GDM1 (cell line): ENCODE results near the gene HAUS2.
"Not testable (repeated sequence)": the region's sequence is repeated elsewhere in the genome, so short reads cannot be mapped to it uniquely, and the experiment has no call there.

ENCODE experiments used
- DNase-seq: peaks from one replicate; lab custom pipeline; 2025; lab: John Stamatoyannopoulos, UW

The HAUS2 gene

DNA sequence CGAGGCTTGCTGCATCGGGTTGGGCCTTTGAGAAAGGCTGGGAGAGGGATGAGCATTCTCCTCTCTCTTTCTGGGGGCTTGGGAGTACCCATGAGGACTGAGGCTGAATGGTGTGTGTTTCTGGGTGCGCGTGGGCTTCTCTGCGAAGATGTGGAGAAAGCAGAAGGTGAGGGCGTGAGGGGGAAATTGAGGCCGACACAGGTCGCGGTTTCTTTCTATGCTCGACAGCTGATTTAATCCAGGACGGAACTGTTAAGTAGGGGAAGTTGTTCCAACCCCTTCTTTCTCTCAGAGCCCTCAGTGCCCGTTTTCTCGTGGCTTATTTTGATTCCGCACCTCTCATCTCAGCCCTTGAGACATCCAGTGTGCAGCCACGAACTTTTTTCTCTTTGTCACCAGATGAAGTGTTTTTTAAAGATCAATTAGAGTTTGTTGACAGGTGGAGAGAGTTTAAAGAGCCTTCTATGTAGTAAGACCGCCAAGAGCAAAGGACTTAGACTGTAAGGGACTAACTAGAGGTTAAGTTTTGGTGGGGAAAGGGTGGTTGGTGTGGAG is 27.5 kb downstream of the HAUS2 start:
- DNase-seq, result no peak

- no peak for DNase-seq
These were observed 28.1 kb downstream of the HAUS2 start for GRCh38 chr15:42576776-42577175.

DNA sequence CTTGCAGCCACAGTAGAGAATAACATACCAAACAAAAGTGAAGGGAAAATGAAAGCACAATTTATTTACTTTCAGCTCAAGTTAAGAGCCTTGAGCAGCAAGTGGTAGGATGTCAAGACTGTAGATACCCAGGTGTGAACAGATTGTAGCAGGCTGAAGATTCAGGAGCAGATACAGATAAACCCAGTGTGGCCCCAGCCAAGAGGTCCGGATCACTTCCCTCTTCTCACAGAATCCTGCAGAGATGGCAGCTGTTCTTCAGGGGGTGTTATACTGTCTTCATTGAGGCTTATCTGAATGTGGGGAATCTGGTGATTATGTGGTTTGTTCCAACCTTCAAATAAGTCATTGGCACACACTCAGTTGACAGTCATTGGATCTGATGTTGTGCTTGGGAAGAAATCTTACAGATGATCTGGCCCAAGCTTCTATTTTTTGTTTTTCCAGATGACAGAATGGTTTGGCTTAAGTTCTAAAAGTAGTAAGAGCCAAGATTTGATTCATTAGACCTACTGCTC is 28.9 kb downstream of the HAUS2 start:
- no peak for DNase-seq

DNA sequence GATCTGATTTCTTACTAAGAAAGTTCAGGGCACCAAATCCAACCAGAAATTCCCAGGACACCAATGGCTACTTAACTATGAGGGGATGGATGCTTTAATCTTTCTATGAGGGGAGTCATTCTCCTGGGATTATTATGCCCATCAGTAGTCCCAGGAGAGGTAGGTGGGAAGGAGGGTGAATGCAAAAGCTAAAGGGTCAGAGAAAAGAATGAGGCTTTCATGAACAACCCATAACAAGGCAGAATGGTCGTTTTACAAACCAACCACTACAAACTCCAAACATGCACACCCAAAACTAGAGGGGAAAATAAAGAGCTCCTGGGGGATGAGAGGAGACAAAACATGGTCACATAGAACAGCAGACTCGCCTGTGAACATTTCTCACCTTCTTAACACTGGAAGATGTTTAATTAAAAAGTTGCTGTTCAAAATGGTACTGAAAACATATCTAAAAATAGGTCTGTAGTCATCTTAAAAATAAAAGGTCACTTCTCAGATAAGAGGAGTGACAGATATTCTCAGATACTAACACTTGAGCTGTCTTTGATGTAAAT is 30.4 kb downstream of the HAUS2 start:
- no peak for DNase-seq

DNA sequence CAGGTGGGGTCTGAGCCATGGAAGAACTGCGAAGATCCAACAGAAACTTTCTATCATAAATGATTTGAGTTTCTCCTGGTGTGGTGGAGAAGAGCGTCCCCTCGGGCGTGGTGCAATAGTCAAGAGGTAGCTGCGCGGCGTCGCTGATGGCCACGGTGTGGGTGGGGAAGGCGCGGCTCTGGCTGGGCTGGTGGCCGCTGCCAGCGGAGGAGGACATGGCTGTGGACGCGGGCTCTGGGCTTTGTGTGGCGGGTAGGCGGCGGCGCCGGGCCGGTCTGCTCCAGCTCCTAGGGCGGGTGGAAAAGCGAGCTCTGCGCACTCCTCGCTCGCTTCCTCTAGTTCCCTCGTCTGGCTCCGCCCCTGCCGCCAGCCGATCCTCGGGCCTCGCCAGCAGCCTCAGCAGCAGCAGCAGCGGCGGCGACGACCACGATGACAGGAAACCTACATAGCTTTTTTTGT is 32.7 kb downstream of the HAUS2 start:
- DNase-seq, result peak; percentile 75

GRCh38 chr15:42582569-42583375 is 34.1 kb downstream of the HAUS2 start:
- DNase-seq, result no peak

DNA sequence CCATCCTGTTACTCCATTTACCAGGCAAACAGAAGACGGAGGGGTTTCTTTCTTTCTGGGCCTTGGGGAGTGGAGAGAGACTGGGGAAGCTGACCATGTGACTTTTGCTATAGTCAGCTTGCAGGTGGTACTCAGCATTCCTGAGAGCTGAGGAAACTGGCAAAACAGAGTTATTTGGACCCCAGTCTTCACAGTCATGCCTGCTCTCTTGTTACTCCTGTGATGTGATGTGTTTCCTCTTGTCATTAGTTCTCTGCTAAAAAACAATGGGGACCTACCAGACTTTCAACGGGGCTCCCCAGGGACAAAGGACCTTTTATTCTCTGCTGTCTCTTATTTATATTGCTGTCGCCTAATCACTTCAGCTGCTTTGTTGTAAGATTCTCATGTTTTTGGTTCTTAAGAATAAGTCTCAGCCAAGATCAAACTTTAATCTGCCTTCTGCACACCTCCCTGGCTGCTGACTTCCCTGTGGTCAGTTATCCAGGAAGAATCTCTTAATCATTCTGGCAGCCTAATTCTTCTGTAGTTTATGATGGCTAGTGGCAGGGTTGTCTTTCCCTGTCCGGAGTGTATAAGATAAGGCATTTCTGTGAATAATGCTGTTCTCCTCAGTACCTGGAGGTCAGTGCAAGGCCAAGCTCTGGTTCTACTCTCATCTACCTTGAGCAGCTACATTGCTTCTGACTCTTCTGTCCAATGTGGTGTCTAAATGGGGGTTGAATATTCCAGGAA is 35.6 kb downstream of the HAUS2 start:
- no peak for DNase-seq

DNA sequence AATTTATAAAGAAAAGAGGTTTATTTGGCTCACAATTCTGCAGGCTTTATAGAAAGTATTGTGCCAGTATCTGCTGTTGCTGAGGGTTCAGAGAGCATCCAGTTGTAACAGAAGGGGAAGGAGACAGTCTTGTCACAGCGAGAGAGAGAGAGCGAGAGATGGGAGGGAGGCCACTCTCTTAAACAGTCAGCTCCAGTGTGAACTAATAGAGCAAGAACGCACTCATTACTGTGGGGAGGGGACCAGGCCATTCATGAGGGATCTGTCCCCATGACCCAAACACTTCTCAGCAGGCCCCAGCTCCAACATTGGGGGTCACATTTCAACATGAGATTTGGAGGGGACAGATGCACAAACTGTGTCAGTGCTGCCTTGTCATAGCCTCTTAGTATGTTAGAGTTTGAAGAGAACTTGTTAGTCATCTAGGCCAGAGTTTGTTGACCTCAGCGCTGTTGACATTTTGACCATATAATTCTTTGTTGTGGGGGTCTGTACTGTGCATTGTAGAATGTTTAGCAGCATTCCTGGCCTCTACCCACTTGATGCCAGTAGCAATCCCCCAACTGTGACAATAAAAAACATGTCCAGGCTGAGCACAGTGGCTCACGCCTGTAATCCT is 42.1 kb downstream of the HAUS2 start:
- no peak for DNase-seq

DNA sequence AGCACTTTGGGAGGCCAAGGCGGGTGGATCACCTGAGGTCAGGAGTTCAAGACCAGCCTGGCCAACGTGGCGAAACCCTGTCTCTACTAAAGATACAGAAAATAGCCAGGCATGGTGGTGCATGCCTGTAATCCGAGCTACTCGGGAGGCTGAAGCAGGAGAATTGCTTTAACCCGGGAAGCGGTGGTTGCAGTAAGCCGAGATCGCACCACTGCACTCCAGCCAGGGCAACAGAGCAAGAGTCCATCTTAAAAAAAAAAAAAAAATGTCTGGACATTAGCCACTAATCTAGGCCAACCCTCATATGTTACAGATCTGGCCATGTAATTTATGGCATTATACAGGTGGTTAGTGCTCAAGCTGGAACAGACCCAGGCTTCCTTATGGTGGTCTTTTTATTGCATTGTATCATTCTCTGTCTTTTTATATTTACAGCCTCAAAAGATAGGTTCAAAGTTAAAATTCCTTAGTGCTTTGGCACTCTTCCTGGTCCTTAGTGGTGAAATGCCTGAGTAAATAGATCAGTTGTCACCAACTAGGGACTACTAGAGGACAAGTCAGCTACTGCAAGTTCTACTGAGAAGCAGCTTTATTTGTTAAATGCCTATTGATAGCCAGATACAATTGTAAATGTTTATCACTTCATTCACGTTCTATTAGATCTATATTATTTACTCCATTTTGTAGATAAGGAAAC is 42.7 kb downstream of the HAUS2 start:
- DNase-seq, result no peak

- no peak for DNase-seq
These were observed 44.1 kb downstream of the HAUS2 start for GRCh38 chr15:42592716-42593115.

DNA sequence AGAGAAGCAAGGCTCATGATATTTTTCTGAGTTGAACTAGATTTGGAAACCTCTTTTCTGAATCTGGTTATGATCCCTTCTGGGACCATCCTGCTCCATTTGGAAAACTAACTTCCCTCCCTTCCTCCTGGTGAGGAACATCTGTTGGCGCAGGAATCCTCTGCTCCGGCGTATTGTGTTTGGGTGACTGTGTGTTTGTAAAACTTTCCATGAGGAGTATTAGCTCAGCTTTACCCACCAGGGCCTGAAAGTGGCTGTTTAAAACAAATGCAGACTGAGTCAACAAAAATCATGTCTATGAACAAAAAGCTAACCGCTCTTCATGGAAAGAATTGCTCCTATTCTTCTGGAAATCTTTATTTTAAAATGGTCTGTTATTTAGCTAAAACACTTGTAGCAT is 44.5 kb downstream of the HAUS2 start:
- DNase-seq, result no peak

DNA sequence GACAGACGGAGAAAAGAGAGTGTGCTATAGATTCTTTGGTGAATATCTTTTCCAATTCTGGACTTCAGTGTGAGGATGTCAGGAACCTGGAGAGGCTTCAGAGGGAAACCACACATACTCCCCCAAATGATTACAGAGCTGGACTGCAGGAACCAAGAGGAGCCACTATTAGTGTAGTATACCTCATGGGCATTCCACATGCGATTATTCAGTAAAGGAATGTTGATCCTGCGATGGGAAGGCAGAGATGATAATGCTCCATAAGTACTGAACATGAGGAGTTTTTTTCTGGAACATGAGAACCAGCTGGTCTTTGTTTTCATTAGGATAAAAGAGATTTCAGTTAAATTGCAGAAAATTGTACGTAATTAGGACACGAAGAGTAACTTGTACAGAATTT is 45.5 kb downstream of the HAUS2 start:
- DNase-seq, result no peak

- no peak for DNase-seq
These were observed 47.1 kb downstream of the HAUS2 start for GRCh38 chr15:42595626-42596240.

GRCh38 chr15:42601316-42601715 is 52.7 kb downstream of the HAUS2 start:
- not testable (repeated sequence) for DNase-seq

GRCh38 chr15:42602501-42602900 is 53.9 kb downstream of the HAUS2 start:
- DNase-seq, result no peak

DNA sequence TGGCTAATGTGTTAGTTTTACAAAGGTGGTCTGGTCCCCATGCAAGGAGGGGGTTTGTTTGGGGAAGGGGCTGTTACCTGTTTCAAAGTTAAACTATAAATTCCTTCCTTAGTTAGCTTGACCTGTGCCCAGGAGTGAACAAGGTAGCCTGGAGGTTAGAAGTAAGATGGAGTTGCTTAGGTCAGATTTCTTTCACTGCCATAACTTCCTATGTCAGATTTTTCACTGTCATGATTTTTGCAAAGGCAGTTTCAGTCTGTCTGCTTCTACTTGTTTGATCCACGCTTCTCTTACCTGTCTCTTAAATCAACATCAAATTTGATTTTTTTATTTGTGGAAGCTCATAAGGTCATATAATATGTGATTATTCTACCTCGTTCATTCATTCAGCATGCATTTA is 55.3 kb downstream of the HAUS2 start:
- no peak for DNase-seq

GRCh38 chr15:42604894-42605744 is 56.5 kb downstream of the HAUS2 start:
- peak; percentile 39 for DNase-seq

- no peak for DNase-seq
These were observed 57.2 kb downstream of the HAUS2 start for GRCh38 chr15:42605796-42606195.

- peak; percentile 97 for DNase-seq
These were observed 59.5 kb downstream of the HAUS2 start for GRCh38 chr15:42608110-42608531.
